Vagina (tissue), 2 donors: ENCODE results near the gene ZKSCAN2. TPM values are rescaled to one million over a fixed set of nuclear protein-coding genes. Genes with fewer than 3 reads are reported as not detected.

Experiments
- DNase-seq, 2 donors: peaks; one replicate each; pipeline ENCODE4 v3.0.0-alpha.2; 2017; ENCODE audit errors: extremely low spot score in 2 of 2
- H3K27ac ChIP-seq: fragments of 200-600 bp; sonication (generic); one replicate; pipeline ENCODE4 v1.5.1; 2019
- H3K27me3 ChIP-seq: fragments of 200-600 bp; sonication (generic); one replicate; pipeline ENCODE4 v1.5.1; 2019
- H3K36me3 ChIP-seq, 2 donors: fragments of 200-600 bp; sonication (generic); one replicate each; pipeline ENCODE4 v1.5.1; 2017 to 2019
- H3K4me1 ChIP-seq: fragments of 200-600 bp; sonication (generic); one replicate; pipeline ENCODE4 v1.5.1; 2019
- H3K4me3 ChIP-seq, 2 donors: fragments of 200-600 bp; sonication (generic); 1 replicate in 1 of 2; 2 replicates in 1 of 2; pipeline ENCODE4 v1.5.1; 2016 to 2019
- H3K9me3 ChIP-seq: fragments of 200-600 bp; sonication (generic); one replicate; pipeline ENCODE4 v1.5.1; 2019
- CTCF ChIP-seq, 3 experiments: fragments of 450-650 bp in 2 of 3; fragments of 200-600 bp in 1 of 3; sonication (generic) in 1 of 3; IDR thresholded peaks; one replicate each; pipeline ENCODE4 v1.5.1; 2017 to 2019; ENCODE audit warnings: antibody characterized with exemption in 3 of 3, mild to moderate bottlenecking in 2 of 3, moderate library complexity in 2 of 3
- POLR2A ChIP-seq, 2 donors: fragments of 450-650 bp; IDR thresholded peaks; one replicate each; pipeline ENCODE4 v1.6.1; 2017; ENCODE audit warnings: antibody characterized with exemption in 2 of 2, mild to moderate bottlenecking in 2 of 2, moderate library complexity in 2 of 2
- POLR2AphosphoS5 ChIP-seq, 2 donors: sonication (generic); formaldehyde crosslinking; IDR thresholded peaks; one replicate each; pipeline ENCODE4 v1.9.0; 2017; ENCODE audit warnings: antibody characterized with exemption in 2 of 2, mild to moderate bottlenecking in 2 of 2, low read depth in 1 of 2; ENCODE audit not compliant: insufficient read depth in 1 of 2
- intact Hi-C: fragments of 100-400 bp; cut with DNase I; formaldehyde crosslinking; loops from one replicate; pipeline ENCODE4 v1.15.1; 2023
- total RNA-seq: library from RNA; depleted of rRNA; stranded (reverse); fragments of >200 nt; gene quantifications from one replicate; pipeline ENCODE4 v1.2.3, GENCODE V29; 2016

The ZKSCAN2 gene
- total RNA-seq, 1 donor from 2014 or later: 3.7 TPM

- Histone ChIP-seq H3K4me1 (peaks cover 42% of the 10 kb centered on the region), H3K9me3 (no peaks in the 10 kb centered on the region), H3K27ac (peak overlapping the region; percentile 93), H3K27me3 (no peaks in the 10 kb centered on the region), H3K36me3 (peaks cover 4 to 12% of the 10 kb centered on the region in 2 donors), H3K4me3 (peak overlapping the region; percentile 68 to 93)
- intact Hi-C loops: no loop called here
- TF ChIP-seq POLR2AphosphoS5 (IDR thresholded peaks at IDR 0.05; ENCODE audit: insufficient read depth in 1 of 2, low read depth in 1 of 2) (no peak), CTCF (IDR thresholded peaks at IDR 0.05) (no peak), POLR2A (IDR thresholded peaks at IDR 0.05) (no peak)
- DNase-seq: peak in 1 of 2 donors; percentile 87
These were observed 763 bp downstream of the ZKSCAN2 start for GRCh38 chr16:25256695-25257469.

GRCh38 chr16:25253322-25253721 is 4.3 kb downstream of the ZKSCAN2 start:
- Histone ChIP-seq H3K27ac (no peak overlapping the region), H3K9me3 (no peaks in the 10 kb centered on the region), H3K36me3 (peaks cover 7 to 30% of the 10 kb centered on the region in 2 donors), H3K4me3 (no peak overlapping the region), H3K4me1 (peaks cover 23% of the 10 kb centered on the region), H3K27me3 (no peaks in the 10 kb centered on the region)
- intact Hi-C loops: no loop called here
- TF ChIP-seq POLR2AphosphoS5 (IDR thresholded peaks at IDR 0.05; ENCODE audit: insufficient read depth in 1 of 2, low read depth in 1 of 2) (no peak), POLR2A (IDR thresholded peaks at IDR 0.05) (no peak), CTCF (IDR thresholded peaks at IDR 0.05) (no peak)
- DNase-seq: no peak

GRCh38 chr16:25250467-25250866 is 7.2 kb downstream of the ZKSCAN2 start:
- no peak overlapping the region for H3K27ac ChIP-seq
- H3K36me3 ChIP-seq: peaks cover 7 to 47% of the 10 kb centered on the region in 2 donors
- intact Hi-C loops: no loop called here
- no peak for DNase-seq
- no peaks in the 10 kb centered on the region for H3K9me3 ChIP-seq
- H3K4me1 ChIP-seq: peaks cover 5% of the 10 kb centered on the region
- no peak for TF ChIP-seq POLR2AphosphoS5 (IDR thresholded peaks at IDR 0.05; ENCODE audit: insufficient read depth in 1 of 2, low read depth in 1 of 2)
- TF ChIP-seq POLR2A (IDR thresholded peaks at IDR 0.05): no peak
- TF ChIP-seq CTCF (IDR thresholded peaks at IDR 0.05): no peak
- H3K27me3 ChIP-seq: no peaks in the 10 kb centered on the region
- H3K4me3 ChIP-seq: no peak overlapping the region

- intact Hi-C loops: no loop called here
- Histone ChIP-seq H3K36me3 (peaks cover 0 to 13% of the 10 kb centered on the region in 2 donors), H3K27me3 (no peaks in the 10 kb centered on the region), H3K4me1 (no peaks in the 10 kb centered on the region), H3K27ac (no peak overlapping the region), H3K9me3 (no peaks in the 10 kb centered on the region), H3K4me3 (no peak overlapping the region)
- TF ChIP-seq POLR2A (IDR thresholded peaks at IDR 0.05) (no peak), CTCF (IDR thresholded peaks at IDR 0.05) (no peak), POLR2AphosphoS5 (IDR thresholded peaks at IDR 0.05; ENCODE audit: insufficient read depth in 1 of 2, low read depth in 1 of 2) (no peak)
- DNase-seq: no peak
These were observed 21.7 kb downstream of the ZKSCAN2 start for GRCh38 chr16:25235991-25236390.

- no peak for DNase-seq
- intact Hi-C loops: loop anchor here (10.0 kb wide), 2 partner anchors 154 to 294 kb away; no protein-coding TSS in a partner anchor
- no peaks in the 10 kb centered on the region for H3K9me3 ChIP-seq
- no peak overlapping the region for H3K27ac ChIP-seq
- peaks cover 7% of the 10 kb centered on the region for H3K4me1 ChIP-seq
- no peaks in the 10 kb centered on the region for H3K36me3 ChIP-seq
- H3K4me3 ChIP-seq: no peak overlapping the region
- no peaks in the 10 kb centered on the region for H3K27me3 ChIP-seq
- TF ChIP-seq POLR2A (IDR thresholded peaks at IDR 0.05) (no peak), CTCF (IDR thresholded peaks at IDR 0.05) (no peak), POLR2AphosphoS5 (IDR thresholded peaks at IDR 0.05; ENCODE audit: insufficient read depth in 1 of 2, low read depth in 1 of 2) (no peak)
These were observed 29.3 kb downstream of the ZKSCAN2 start for GRCh38 chr16:25228372-25228771.
